ES-I3 (cell line): ENCODE measurements around the gene PCID2.

ENCODE experiments used
- H3K36me3 ChIP-seq: 2 replicates; pipeline ENCODE4 v1.6.1; 2013; ENCODE audit warnings: mild to moderate bottlenecking, low read length, control low read depth, moderate library complexity; ENCODE audit not compliant: insufficient read depth
- H3K4me1 ChIP-seq: 2 replicates; pipeline ENCODE4 v1.6.1; 2013; ENCODE audit warnings: mild to moderate bottlenecking, control low read depth, low read length; ENCODE audit not compliant: insufficient read depth
- H3K9ac ChIP-seq: 2 replicates; pipeline ENCODE4 v1.6.1; 2013; ENCODE audit warnings: low read depth, mild to moderate bottlenecking, low read length, moderate library complexity
- H3K9me3 ChIP-seq: 2 replicates; pipeline ENCODE4 v1.6.1; 2013; ENCODE audit warnings: mild to moderate bottlenecking, low read length, moderate library complexity; ENCODE audit not compliant: control insufficient read depth, insufficient read depth

PCID2 gene

GRCh38 chr13:113129921-113130750, 78.3 kb downstream of the PCID2 start:
- Histone ChIP-seq H3K9me3 (no peaks in the 10 kb centered on the region), H3K9ac (no peak overlapping the region), H3K36me3 (no peaks in the 10 kb centered on the region), H3K4me1 (no peaks in the 10 kb centered on the region; the same call in 1 of the 2 replicates)

- Histone ChIP-seq H3K9me3 (no peaks in the 10 kb centered on the region), H3K36me3 (no peaks in the 10 kb centered on the region), H3K9ac (no peak overlapping the region), H3K4me1 (no peaks in the 10 kb centered on the region; the same call in 1 of the 2 replicates)
Observed at GRCh38 chr13:113129480-113129879, 79.0 kb downstream of the PCID2 start.
